ENCODE data around the gene KCNK16.

KCNK16 gene

DNA sequence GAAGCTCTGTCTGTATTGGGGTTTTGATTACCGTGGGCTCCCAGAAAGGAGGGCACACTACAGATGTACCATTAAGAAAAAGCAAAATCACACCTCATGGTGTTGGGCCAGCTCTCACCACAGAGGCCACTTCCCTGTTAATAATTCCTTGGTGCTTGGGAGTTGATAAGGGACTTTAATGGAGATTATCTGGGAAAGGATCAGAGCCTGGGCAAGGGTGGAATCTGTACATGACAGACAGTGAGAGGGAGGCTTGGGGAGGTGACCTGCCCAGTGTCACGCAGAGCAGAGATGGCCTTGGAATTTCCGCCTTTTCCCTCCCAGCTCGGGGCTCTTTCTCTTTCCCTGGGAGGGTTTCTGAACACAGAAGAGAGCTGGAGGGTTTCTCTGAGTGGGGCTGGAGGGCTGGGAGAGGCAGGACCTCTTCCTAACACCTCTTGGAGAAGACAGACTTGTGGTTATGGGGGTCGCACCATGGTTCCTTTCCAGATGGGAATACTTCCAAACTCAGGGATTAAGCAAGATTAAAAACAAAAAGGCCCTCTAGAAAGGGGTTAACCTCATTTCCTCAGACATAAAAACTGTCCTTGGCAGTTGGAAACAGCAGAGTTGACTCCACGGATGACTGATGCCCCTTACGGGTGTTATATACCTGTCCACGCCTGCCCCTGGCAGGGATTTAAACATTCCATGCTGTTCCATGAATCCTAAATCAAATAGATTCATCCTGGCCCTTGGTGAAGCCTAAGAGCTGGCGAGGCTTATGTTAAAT is 16.8 kb upstream of the KCNK16 start:
- Histone ChIP-seq H3K9ac (no peak overlapping the region), H3K27ac (no peak overlapping the region), H2AFZ (no peak overlapping the region), H3K27me3 (ENCODE audit: control insufficient read depth, insufficient read depth, low read length) (no peaks in the 10 kb centered on the region), H3K4me2 (ENCODE audit: low read length) (no peak overlapping the region), H3K4me1 (no peaks in the 10 kb centered on the region), H3K79me2 (no peaks in the 10 kb centered on the region), H3K4me3 (ENCODE audit: low read depth, low read length) (no peak overlapping the region), H3K9me3 (ENCODE audit: control insufficient read depth, low read length) (no peaks in the 10 kb centered on the region), H3K36me3 (ENCODE audit: control insufficient read depth, insufficient read depth, low read length) (no peaks in the 10 kb centered on the region)
- TF ChIP-seq, protein P1, sequence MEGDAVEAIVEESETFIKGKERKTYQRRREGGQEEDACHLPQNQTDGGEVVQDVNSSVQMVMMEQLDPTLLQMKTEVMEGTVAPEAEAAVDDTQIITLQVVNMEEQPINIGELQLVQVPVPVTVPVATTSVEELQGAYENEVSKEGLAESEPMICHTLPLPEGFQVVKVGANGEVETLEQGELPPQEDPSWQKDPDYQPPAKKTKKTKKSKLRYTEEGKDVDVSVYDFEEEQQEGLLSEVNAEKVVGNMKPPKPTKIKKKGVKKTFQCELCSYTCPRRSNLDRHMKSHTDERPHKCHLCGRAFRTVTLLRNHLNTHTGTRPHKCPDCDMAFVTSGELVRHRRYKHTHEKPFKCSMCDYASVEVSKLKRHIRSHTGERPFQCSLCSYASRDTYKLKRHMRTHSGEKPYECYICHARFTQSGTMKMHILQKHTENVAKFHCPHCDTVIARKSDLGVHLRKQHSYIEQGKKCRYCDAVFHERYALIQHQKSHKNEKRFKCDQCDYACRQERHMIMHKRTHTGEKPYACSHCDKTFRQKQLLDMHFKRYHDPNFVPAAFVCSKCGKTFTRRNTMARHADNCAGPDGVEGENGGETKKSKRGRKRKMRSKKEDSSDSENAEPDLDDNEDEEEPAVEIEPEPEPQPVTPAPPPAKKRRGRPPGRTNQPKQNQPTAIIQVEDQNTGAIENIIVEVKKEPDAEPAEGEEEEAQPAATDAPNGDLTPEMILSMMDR (IDR thresholded peaks at IDR 0.05), result no peak

DNA sequence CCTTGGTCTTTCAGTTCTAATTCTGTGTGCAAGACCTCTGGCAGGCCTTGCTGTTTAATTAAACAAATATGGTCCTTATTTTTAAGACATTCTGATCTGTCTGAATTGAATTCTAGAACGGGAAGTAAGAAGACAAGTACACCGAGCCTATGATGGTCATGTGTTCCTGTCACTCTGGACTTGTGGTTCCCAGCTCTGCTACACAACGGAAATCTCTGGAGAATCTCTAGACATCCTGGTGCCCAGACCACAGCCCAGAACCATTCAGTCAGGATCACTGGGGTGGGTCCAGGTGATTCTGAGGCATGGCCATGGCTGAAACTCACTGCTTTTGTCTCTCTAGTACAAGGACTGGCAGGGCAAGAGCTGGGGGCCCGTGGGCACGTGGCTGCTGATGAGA is 15.9 kb upstream of the KCNK16 start:
- H3K9ac ChIP-seq, result no peak overlapping the region
- H3K27me3 ChIP-seq (ENCODE audit: control insufficient read depth, insufficient read depth, low read length), result no peaks in the 10 kb centered on the region
- H3K79me2 ChIP-seq, result no peaks in the 10 kb centered on the region
- no peak overlapping the region for H3K4me3 ChIP-seq (ENCODE audit: low read depth, low read length)
- H3K36me3 ChIP-seq (ENCODE audit: control insufficient read depth, insufficient read depth, low read length), result no peaks in the 10 kb centered on the region
- no peak overlapping the region for H3K4me2 ChIP-seq (ENCODE audit: low read length)
- TF ChIP-seq, protein P1 (IDR thresholded peaks at IDR 0.05), result no peak
- H2AFZ ChIP-seq, result no peak overlapping the region
- no peaks in the 10 kb centered on the region for H3K9me3 ChIP-seq (ENCODE audit: control insufficient read depth, low read length)
- no peak overlapping the region for H3K27ac ChIP-seq
- H3K4me1 ChIP-seq, result no peaks in the 10 kb centered on the region

DNA sequence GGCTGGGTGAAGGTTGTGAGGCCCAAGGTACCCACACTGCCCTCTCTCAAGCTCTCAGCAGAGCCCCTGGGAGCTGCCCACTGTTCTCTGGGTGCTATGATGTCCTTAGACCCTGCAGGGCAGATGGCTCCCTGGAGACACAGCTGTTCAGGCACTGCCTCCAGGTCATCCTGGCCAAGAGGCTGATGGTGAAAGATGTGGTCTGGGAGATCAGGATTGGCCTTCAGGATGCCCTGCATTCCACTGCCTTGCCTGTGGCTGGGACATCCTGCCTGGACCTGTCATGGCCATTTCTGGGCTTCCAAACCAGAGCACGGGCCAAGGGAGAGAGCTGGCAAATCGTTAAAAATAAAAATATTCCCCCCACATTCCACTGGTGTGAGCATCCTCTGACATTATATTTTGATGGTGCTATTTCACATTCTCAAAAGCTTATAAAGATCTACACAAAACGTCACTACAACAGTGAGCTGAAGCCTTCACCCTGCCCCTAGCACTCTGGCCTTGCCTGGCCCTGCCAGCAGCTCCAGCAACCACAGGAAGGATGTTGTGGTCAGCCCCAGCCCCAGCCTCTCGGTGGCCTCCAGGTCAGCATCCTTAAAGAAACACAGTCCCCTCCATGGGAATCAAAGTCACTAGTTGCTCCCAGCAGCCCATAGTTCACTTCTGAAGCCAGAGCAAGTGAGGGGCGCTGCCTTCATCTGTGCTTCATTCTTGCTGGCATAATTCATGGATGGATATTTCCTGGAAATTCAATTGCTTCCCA is 13.5 kb upstream of the KCNK16 start:
- Histone ChIP-seq H3K9me3 (ENCODE audit: control insufficient read depth, low read length) (no peaks in the 10 kb centered on the region), H2AFZ (no peak overlapping the region), H3K79me2 (no peaks in the 10 kb centered on the region), H3K4me3 (ENCODE audit: low read depth, low read length) (no peak overlapping the region), H3K4me2 (ENCODE audit: low read length) (no peak overlapping the region), H3K27me3 (ENCODE audit: control insufficient read depth, insufficient read depth, low read length) (no peaks in the 10 kb centered on the region), H3K36me3 (ENCODE audit: control insufficient read depth, insufficient read depth, low read length) (no peaks in the 10 kb centered on the region), H3K27ac (no peak overlapping the region), H3K4me1 (no peaks in the 10 kb centered on the region), H3K9ac (no peak overlapping the region)
- TF ChIP-seq, protein P1 (IDR thresholded peaks at IDR 0.05), result no peak

DNA sequence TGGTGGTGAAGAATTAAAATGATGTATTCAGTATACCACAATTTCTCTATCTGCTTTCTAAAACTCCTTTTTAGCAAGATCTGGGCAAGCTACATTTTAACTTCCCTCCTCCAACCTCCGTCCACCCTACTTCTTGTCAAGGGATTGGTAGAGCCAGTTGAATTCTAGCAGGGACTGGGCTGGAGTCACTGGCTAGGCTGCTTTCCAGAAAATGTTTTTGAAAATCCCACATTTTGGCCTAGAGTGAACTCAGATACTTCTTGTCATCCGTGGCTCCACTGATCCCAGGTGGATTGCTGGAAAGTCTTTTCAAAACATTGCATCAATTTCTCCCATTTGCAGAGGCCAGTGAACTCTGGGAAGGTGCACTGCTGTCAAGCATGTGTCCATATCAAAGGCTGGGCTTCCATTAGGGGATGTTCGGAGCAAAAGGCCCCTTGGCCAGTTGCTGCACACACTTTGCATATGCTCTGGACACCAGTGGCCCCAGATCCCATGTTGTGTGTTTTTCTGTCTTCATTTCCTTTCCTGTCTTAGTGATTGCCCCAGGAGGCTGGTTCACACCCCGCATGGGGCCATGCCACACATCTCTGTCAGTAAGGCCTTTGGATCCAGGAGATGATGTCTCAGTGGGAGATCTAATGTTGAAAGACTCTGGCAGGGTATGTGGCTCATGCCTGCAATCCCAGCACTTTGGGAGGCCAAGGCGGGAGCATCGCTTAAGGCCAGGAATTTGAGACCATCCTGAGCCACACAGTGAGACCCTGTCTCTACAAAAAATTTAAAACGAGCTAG is 11.3 kb upstream of the KCNK16 start:
- Histone ChIP-seq H2AFZ (no peak overlapping the region), H3K79me2 (no peaks in the 10 kb centered on the region), H3K4me2 (ENCODE audit: low read length) (no peak overlapping the region), H3K9me3 (ENCODE audit: control insufficient read depth, low read length) (no peaks in the 10 kb centered on the region), H3K36me3 (ENCODE audit: control insufficient read depth, insufficient read depth, low read length) (no peaks in the 10 kb centered on the region), H3K27me3 (ENCODE audit: control insufficient read depth, insufficient read depth, low read length) (no peaks in the 10 kb centered on the region), H3K27ac (no peak overlapping the region), H3K9ac (no peak overlapping the region), H3K4me3 (ENCODE audit: low read depth, low read length) (no peak overlapping the region), H3K4me1 (no peaks in the 10 kb centered on the region)
- TF ChIP-seq, protein P1 (IDR thresholded peaks at IDR 0.05), result no peak
